ENCODE measurements around the gene LCN12. TPM values are rescaled to one million over a fixed set of nuclear protein-coding genes. Genes with fewer than 3 reads are reported as not detected.

LCN12 gene
- total and polyA plus RNA-seq, 2 donors (not counting 1 experiment from before 2014, with no cell fraction given) = 0.17 TPM; not detected in 1

- no peak overlapping the region for H3K9ac ChIP-seq (ENCODE audit: insufficient read depth, low read length)
- H3K9me3 ChIP-seq (ENCODE audit: control insufficient read depth, insufficient read depth, low read depth, low read length) = no peaks in the 10 kb centered on the region
- H3K36me3 ChIP-seq (ENCODE audit: control insufficient read depth, insufficient read depth, low read length) = no peaks in the 10 kb centered on the region
- no peaks in the 10 kb centered on the region for H4K20me1 ChIP-seq (ENCODE audit: control insufficient read depth, extremely low read depth, insufficient read depth, low read length)
- no peaks in the 10 kb centered on the region for H3K4me1 ChIP-seq (ENCODE audit: control insufficient read depth, extremely low read depth, insufficient read depth, low read length)
- H3K27me3 ChIP-seq (ENCODE audit: control insufficient read depth, insufficient read depth, low read length) = no peaks in the 10 kb centered on the region
- H3K4me2 ChIP-seq (ENCODE audit: extremely low read depth, insufficient read depth, low read length) = no peak overlapping the region
- DNase-seq (ENCODE audit: low read depth in 2 of 2) = no peak
- H3K79me2 ChIP-seq (ENCODE audit: control insufficient read depth, insufficient read depth, low read length) = no peaks in the 10 kb centered on the region
- no peak overlapping the region for H3K4me3 ChIP-seq (replicated peaks in 1 of 4; ENCODE audit: control extremely low read depth in 1 of 4, insufficient read depth in 1 of 4, low read depth in 3 of 4, low read length in 4 of 4)
- H3K27ac ChIP-seq (ENCODE audit: insufficient read depth, low read length) = no peak overlapping the region
- no peak overlapping the region for H2AFZ ChIP-seq (ENCODE audit: low read length)
- TF ChIP-seq EZH2 (IDR thresholded peaks at IDR 0.05; ENCODE audit: low read length, missing control alignments) = no peak
- TF ChIP-seq CTCF (conservative IDR thresholded peaks at IDR 0.05 in 1 of 2, IDR thresholded peaks at IDR 0.05 in 1 of 2; ENCODE audit: low read depth in 1 of 2, low read length in 2 of 2) = no peak
Measured at GRCh38 chr9:136956604-136957003, 4.5 kb downstream of the LCN12 start.

GRCh38 chr9:136957461-136957860 lies 5.4 kb downstream of the LCN12 start:
- Histone ChIP-seq H4K20me1 (ENCODE audit: control insufficient read depth, extremely low read depth, insufficient read depth, low read length) (no peaks in the 10 kb centered on the region), H3K36me3 (ENCODE audit: control insufficient read depth, insufficient read depth, low read length) (no peaks in the 10 kb centered on the region), H3K27ac (ENCODE audit: insufficient read depth, low read length) (no peak overlapping the region), H3K4me1 (ENCODE audit: control insufficient read depth, extremely low read depth, insufficient read depth, low read length) (no peaks in the 10 kb centered on the region), H3K9ac (ENCODE audit: insufficient read depth, low read length) (no peak overlapping the region), H3K79me2 (ENCODE audit: control insufficient read depth, insufficient read depth, low read length) (no peaks in the 10 kb centered on the region), H3K4me2 (ENCODE audit: extremely low read depth, insufficient read depth, low read length) (no peak overlapping the region), H3K4me3 (replicated peaks in 1 of 4; ENCODE audit: control extremely low read depth in 1 of 4, insufficient read depth in 1 of 4, low read depth in 3 of 4, low read length in 4 of 4) (no peak overlapping the region), H3K27me3 (ENCODE audit: control insufficient read depth, insufficient read depth, low read length) (no peaks in the 10 kb centered on the region), H3K9me3 (ENCODE audit: control insufficient read depth, insufficient read depth, low read depth, low read length) (no peaks in the 10 kb centered on the region), H2AFZ (ENCODE audit: low read length) (no peak overlapping the region)
- no peak for DNase-seq (ENCODE audit: low read depth in 2 of 2)
- TF ChIP-seq EZH2 (IDR thresholded peaks at IDR 0.05; ENCODE audit: low read length, missing control alignments) (no peak), CTCF (conservative IDR thresholded peaks at IDR 0.05 in 1 of 2, IDR thresholded peaks at IDR 0.05 in 1 of 2; ENCODE audit: low read depth in 1 of 2, low read length in 2 of 2) (no peak)

GRCh38 chr9:136957901-136958300 lies 5.8 kb downstream of the LCN12 start:
- Histone ChIP-seq H3K36me3 (ENCODE audit: control insufficient read depth, insufficient read depth, low read length) (no peaks in the 10 kb centered on the region), H3K27me3 (ENCODE audit: control insufficient read depth, insufficient read depth, low read length) (no peaks in the 10 kb centered on the region), H3K4me1 (ENCODE audit: control insufficient read depth, extremely low read depth, insufficient read depth, low read length) (no peaks in the 10 kb centered on the region), H4K20me1 (ENCODE audit: control insufficient read depth, extremely low read depth, insufficient read depth, low read length) (no peaks in the 10 kb centered on the region), H2AFZ (ENCODE audit: low read length) (no peak overlapping the region), H3K9me3 (ENCODE audit: control insufficient read depth, insufficient read depth, low read depth, low read length) (no peaks in the 10 kb centered on the region), H3K4me2 (ENCODE audit: extremely low read depth, insufficient read depth, low read length) (no peak overlapping the region), H3K79me2 (ENCODE audit: control insufficient read depth, insufficient read depth, low read length) (no peaks in the 10 kb centered on the region), H3K27ac (ENCODE audit: insufficient read depth, low read length) (no peak overlapping the region), H3K4me3 (replicated peaks in 1 of 4; ENCODE audit: control extremely low read depth in 1 of 4, insufficient read depth in 1 of 4, low read depth in 3 of 4, low read length in 4 of 4) (no peak overlapping the region), H3K9ac (ENCODE audit: insufficient read depth, low read length) (no peak overlapping the region)
- TF ChIP-seq CTCF (conservative IDR thresholded peaks at IDR 0.05 in 1 of 2, IDR thresholded peaks at IDR 0.05 in 1 of 2; ENCODE audit: low read depth in 1 of 2, low read length in 2 of 2) (no peak), EZH2 (IDR thresholded peaks at IDR 0.05; ENCODE audit: low read length, missing control alignments) (no peak)
- DNase-seq (ENCODE audit: low read depth in 2 of 2) = no peak
